IMR-90 (cell line): ENCODE data around the gene NDST1. TPM values are rescaled to one million over a fixed set of nuclear protein-coding genes. Genes with fewer than 3 reads are reported as not detected.

Experiments used
- ATAC-seq: fragments of 200-7000 bp; cut with Tn5 transposase; 2 replicates; pipeline ENCODE4 v1.9.1; 2020; ENCODE audit warnings: low read depth, mild to moderate bottlenecking, moderate library complexity
- BruUV-seq: library from RNA; stranded (reverse); fragments of 400-500 nt; replicated peaks from 2 replicates; lab custom pipeline; 2021; lab: Mats Ljungman, UMichigan
- CTCF ChIA-PET: fragments of 300-600 bp; formaldehyde crosslinking; extraction: SDS; loops from one replicate; lab custom pipeline; 2021; ENCODE audit warnings: antibody characterized with exemption; lab: Yijun Ruan, JAX
- POLR2A ChIA-PET: fragments of 300-600 bp; sonication (Branson Sonifier 250); formaldehyde crosslinking; loops from one replicate; lab custom pipeline; 2022; ENCODE audit warnings: antibody characterized with exemption; ENCODE audit not compliant: unreplicated experiment; lab: Charles Lee
- DNase-seq: peaks from one replicate; pipeline ENCODE4 v3.0.0; 2013
- H2AFZ ChIP-seq: replicated peaks from 2 replicates; pipeline ENCODE3; 2013; ENCODE audit warnings: low read length, mild to moderate bottlenecking; ENCODE audit not compliant: poor library complexity
- H2AK5ac ChIP-seq: 2 replicates; pipeline ENCODE4 v1.6.1; 2013; ENCODE audit warnings: low read depth, low read length, inconsistent platforms
- H2AK9ac ChIP-seq: replicated peaks from 2 replicates; pipeline ENCODE3; 2013; ENCODE audit warnings: mild to moderate bottlenecking, low read depth, low read length, moderate library complexity; ENCODE audit not compliant: poor library complexity
- H2BK120ac ChIP-seq: 2 replicates; pipeline ENCODE4 v1.6.1; 2013; ENCODE audit warnings: low read depth, low read length, inconsistent platforms
- H2BK15ac ChIP-seq: 3 replicates; pipeline ENCODE4 v1.6.1; 2013; ENCODE audit warnings: low read depth, low read length, inconsistent platforms
- H2BK20ac ChIP-seq: 2 replicates; pipeline ENCODE4 v1.6.1; 2013; ENCODE audit warnings: low read depth, mild to moderate bottlenecking, inconsistent platforms, low read length, moderate library complexity
- H2BK5ac ChIP-seq: 2 replicates; pipeline ENCODE4 v1.6.1; 2013; ENCODE audit warnings: mild to moderate bottlenecking, low read depth, low read length, inconsistent platforms; ENCODE audit not compliant: poor library complexity, severe bottlenecking
- H3K14ac ChIP-seq: replicated peaks from 2 replicates; pipeline ENCODE4 v1.6.1; 2013; ENCODE audit warnings: low read depth, low read length, inconsistent platforms
- H3K18ac ChIP-seq: 2 replicates; pipeline ENCODE4 v1.6.1; 2013; ENCODE audit warnings: low read depth, low read length, control low read depth
- H3K23ac ChIP-seq: 2 replicates; pipeline ENCODE4 v1.6.1; 2013; ENCODE audit warnings: low read depth, low read length, inconsistent platforms
- H3K27ac ChIP-seq: 2 replicates; pipeline ENCODE4 v1.5.1; 2013; ENCODE audit warnings: mild to moderate bottlenecking, control low read depth, low read length; ENCODE audit not compliant: insufficient read depth
- H3K27me3 ChIP-seq: 2 replicates; pipeline ENCODE4 v1.6.1; 2013; ENCODE audit warnings: low read length; ENCODE audit not compliant: control insufficient read depth, insufficient read depth
- H3K36me3 ChIP-seq: 2 replicates; pipeline ENCODE4 v1.6.1; 2013; ENCODE audit warnings: low read length, mixed read lengths; ENCODE audit not compliant: control insufficient read depth, insufficient read depth
- H3K4ac ChIP-seq: 2 replicates; pipeline ENCODE4 v1.6.1; 2013; ENCODE audit warnings: low read depth, low read length, inconsistent platforms
- H3K4me1 ChIP-seq: 2 replicates; pipeline ENCODE4 v1.6.1; 2013; ENCODE audit warnings: low read length, mixed read lengths; ENCODE audit not compliant: control insufficient read depth, insufficient read depth
- H3K4me2 ChIP-seq: 2 replicates; pipeline ENCODE4 v1.6.1; 2013; ENCODE audit warnings: low read depth, mild to moderate bottlenecking, control low read depth, low read length, moderate library complexity
- H3K4me3 ChIP-seq: 2 replicates; pipeline ENCODE4 v1.5.1; 2013; ENCODE audit warnings: low read depth, mild to moderate bottlenecking, control low read depth, low read length, moderate library complexity; ENCODE audit not compliant: insufficient read depth
- H3K56ac ChIP-seq: 2 replicates; pipeline ENCODE4 v1.6.1; 2013; ENCODE audit warnings: low read length, inconsistent platforms; ENCODE audit not compliant: insufficient read depth; ENCODE audit errors: extremely low read depth
- H3K79me1 ChIP-seq, 2 experiments: 2 replicates each; pipeline ENCODE4 v1.6.1; 2013; ENCODE audit warnings: low read length in 2 of 2, inconsistent platforms in 1 of 2, low read depth in 1 of 2
- H3K9ac ChIP-seq: 2 replicates; pipeline ENCODE4 v1.6.1; 2013; ENCODE audit warnings: low read depth, low read length, control low read depth
- H3K9me1 ChIP-seq: 2 replicates; pipeline ENCODE4 v1.6.1; 2013; ENCODE audit warnings: low read length, inconsistent platforms; ENCODE audit not compliant: insufficient read depth
- H3K9me3 ChIP-seq: 2 replicates; pipeline ENCODE4 v1.6.1; 2013; ENCODE audit warnings: low read length; ENCODE audit not compliant: control insufficient read depth, insufficient read depth
- H4K20me1 ChIP-seq: 2 replicates; pipeline ENCODE4 v1.6.1; 2013; ENCODE audit warnings: low read length, inconsistent platforms; ENCODE audit not compliant: insufficient read depth
- H4K5ac ChIP-seq: 2 replicates; pipeline ENCODE4 v1.6.1; 2013; ENCODE audit warnings: mild to moderate bottlenecking, low read depth, low read length, control low read depth
- H4K8ac ChIP-seq, 2 experiments: 2 replicates each; pipeline ENCODE4 v1.6.1; 2013; ENCODE audit warnings: low read depth in 2 of 2, low read length in 2 of 2, control low read depth in 1 of 2, inconsistent platforms in 1 of 2
- H4K91ac ChIP-seq: 2 replicates; pipeline ENCODE4 v1.6.1; 2013; ENCODE audit warnings: low read depth, low read length, inconsistent platforms; ENCODE audit not compliant: insufficient read depth
- FOS ChIP-seq: fragments of 150-350 bp; IDR thresholded peaks from 2 replicates; pipeline ENCODE4 v1.6.1; 2016; ENCODE audit warnings: low read depth, low read length
- POLR2A ChIP-seq: IDR thresholded peaks from 2 replicates; pipeline ENCODE4 v1.6.1; 2012; ENCODE audit warnings: mild to moderate bottlenecking, low read depth, low read length
- RCOR1 ChIP-seq: IDR thresholded peaks from 2 replicates; pipeline ENCODE4 v1.6.1; 2012; ENCODE audit warnings: mild to moderate bottlenecking, low read length, improper control_type of control experiment; ENCODE audit not compliant: insufficient replicate concordance
- RFX5 ChIP-seq: IDR thresholded peaks from 2 replicates; pipeline ENCODE4 v1.8.0; 2012; ENCODE audit warnings: low read depth, mild to moderate bottlenecking, low read length, moderate library complexity
- USF2 ChIP-seq: fragments of 150-350 bp; IDR thresholded peaks from 2 replicates; pipeline ENCODE4 v1.6.1; 2017; ENCODE audit warnings: mild to moderate bottlenecking, antibody characterized with exemption, low read length, low read depth
- WGBS, 2 experiments: methylation state at CpG; one replicate each; pipeline versions ENCODE4 v1.1.5 to v1.1.7; 2013; ENCODE audit warnings: missing lambda C conversion rate in 2 of 2; ENCODE audit not compliant: insufficient read length in 1 of 2; ENCODE audit errors: extremely low coverage in 2 of 2; 5-methylcytosine and 5-hydroxymethylcytosine counted together
- dilution Hi-C: fragments of 300-500 bp; cut with HindIII; formaldehyde crosslinking; loops from one replicate; pipeline ENCODE4 v1.14.3; 2018; ENCODE audit warnings: low sequenced_read_pairs; ENCODE audit not compliant: unreplicated experiment
- in situ Hi-C: fragments of 300-500 bp; cut with MboI; formaldehyde crosslinking; loops from 3 replicates; pipeline ENCODE4 v1.14.3; 2019; ENCODE audit warnings: low sequenced_read_pairs, inconsistent platforms, mixed read lengths
- intact Hi-C: fragments of 100-400 bp; cut with micrococcal nuclease; formaldehyde crosslinking; loops from 2 replicates; pipeline ENCODE4 v1.10.0; 2022
- polyA plus RNA-seq, 3 experiments: library from polyadenylated mRNA; depleted of rRNA; stranded (reverse); fragments of >200 nt; gene quantifications; 2 replicates each; pipeline ENCODE4 v1.2.3, GENCODE V29; 2012; ENCODE audit warnings: low replicate concordance in 1 of 3
- total RNA-seq: library from RNA; depleted of rRNA; stranded (reverse); fragments of >200 nt; gene quantifications from 2 replicates; pipeline ENCODE4 v1.2.3, GENCODE V29; 2012

The NDST1 gene
- total and polyA plus RNA-seq, 2 of the 4 experiments (the other 2 are of a cell fraction) = 30.5 to 80.4 TPM

- H3K9me1 ChIP-seq = peaks cover 22% of the 10 kb centered on the region
- no peak overlapping the region for H2BK120ac ChIP-seq
- WGBS, 2 experiments = 99% methylated on average over 13 of the region's 14 CpGs; no CpG with 5 or more reads in 1 of the 2 experiments
- H3K4me1 ChIP-seq = peaks cover 12% of the 10 kb centered on the region
- no peak overlapping the region for H3K4ac ChIP-seq
- ChIA-PET POLR2A (no interaction called here), CTCF (interaction anchor here (0.6 kb wide), 1 partner anchor 323 kb away, joined by 3 read pairs; no protein-coding TSS in a partner anchor)
- H3K4me2 ChIP-seq = no peak overlapping the region
- H3K14ac ChIP-seq = no peak overlapping the region
- no peak overlapping the region for H2AK9ac ChIP-seq
- dilution Hi-C loops = no loop called here
- H3K36me3 ChIP-seq = peaks cover 70% of the 10 kb centered on the region
- H2AFZ ChIP-seq = no peak overlapping the region
- in situ Hi-C loops = no loop called here
- no peak overlapping the region for H2BK15ac ChIP-seq
- no peak overlapping the region for H4K5ac ChIP-seq
- no peak overlapping the region for H3K9ac ChIP-seq
- no peak overlapping the region for H3K18ac ChIP-seq
- intact Hi-C loops = no loop called here
- TF ChIP-seq USF2 (no peak), FOS (no peak), RFX5 (no peak), POLR2A (no peak), RCOR1 (no peak)
- peaks cover 34% of the 10 kb centered on the region for H4K20me1 ChIP-seq
- no peak overlapping the region for H4K91ac ChIP-seq
- H2AK5ac ChIP-seq = no peak overlapping the region
- H3K79me1 ChIP-seq = peaks cover 55 to 87% of the 10 kb centered on the region in 2 experiments
- no peaks in the 10 kb centered on the region for H3K27me3 ChIP-seq
- no peak overlapping the region for H3K4me3 ChIP-seq
- no peak overlapping the region for H2BK20ac ChIP-seq
- no peak overlapping the region for H3K56ac ChIP-seq
- H2BK5ac ChIP-seq = no peak overlapping the region
- H3K23ac ChIP-seq = no peak overlapping the region
- ATAC-seq (no peak), DNase-seq (no peak)
- H3K27ac ChIP-seq = no peak overlapping the region
- no peak overlapping the region for H4K8ac ChIP-seq
- H3K9me3 ChIP-seq = no peaks in the 10 kb centered on the region
- BruUV-seq = no TSS peak
Observed at GRCh38 chr5:150535611-150536010, 27.7 kb downstream of the NDST1 start.
